H9 (cell line): ENCODE data around the gene LIMA1. TPM values are rescaled to one million over a fixed set of nuclear protein-coding genes. Genes with fewer than 3 reads are reported as not detected.

ENCODE experiments used
- DNase-seq: peaks from one replicate; pipeline ENCODE4 v3.0.0-alpha.2; 2017
- H2AFZ ChIP-seq: one replicate; pipeline ENCODE4 v1.6.1; 2013; ENCODE audit warnings: mild to moderate bottlenecking, low read length, control low read depth, moderate library complexity
- H2AK5ac ChIP-seq: 2 replicates; pipeline ENCODE4 v1.6.1; 2013; ENCODE audit warnings: low read length, control low read depth, mixed read lengths; ENCODE audit not compliant: insufficient read length
- H2BK120ac ChIP-seq: one replicate; pipeline ENCODE4 v1.6.1; 2013; ENCODE audit warnings: low read depth, mild to moderate bottlenecking, low read length, control low read depth, inconsistent platforms; ENCODE audit not compliant: poor library complexity, severe bottlenecking
- H2BK12ac ChIP-seq: 2 replicates; pipeline ENCODE4 v1.6.1; 2013; ENCODE audit warnings: low read length, control low read depth, mixed read lengths, low read depth; ENCODE audit not compliant: insufficient read length
- H2BK15ac ChIP-seq: 2 replicates; pipeline ENCODE4 v1.6.1; 2013; ENCODE audit warnings: low read depth, low read length, control low read depth
- H2BK20ac ChIP-seq: one replicate; pipeline ENCODE4 v1.6.1; 2013; ENCODE audit warnings: low read depth, mild to moderate bottlenecking, low read length, control low read depth, inconsistent platforms; ENCODE audit not compliant: poor library complexity, severe bottlenecking
- H2BK5ac ChIP-seq: 2 replicates; pipeline ENCODE4 v1.6.1; 2013; ENCODE audit warnings: low read length, control low read depth, mixed read lengths; ENCODE audit not compliant: insufficient read length
- H3K14ac ChIP-seq: 2 replicates; pipeline ENCODE4 v1.6.1; 2013; ENCODE audit warnings: low read length, control low read depth; ENCODE audit not compliant: insufficient read depth
- H3K18ac ChIP-seq: 2 replicates; pipeline ENCODE4 v1.6.1; 2013; ENCODE audit warnings: low read depth, mild to moderate bottlenecking, mixed read lengths, low read length, control low read depth; ENCODE audit not compliant: insufficient read length
- H3K23ac ChIP-seq: 2 replicates; pipeline ENCODE4 v1.6.1; 2013; ENCODE audit warnings: low read length, control low read depth, mixed read lengths, low read depth; ENCODE audit not compliant: insufficient read length
- H3K23me2 ChIP-seq: 2 replicates; pipeline ENCODE4 v1.6.1; 2013; ENCODE audit warnings: low read depth, mild to moderate bottlenecking, mixed read lengths, low read length, control low read depth; ENCODE audit not compliant: insufficient read length, poor library complexity, severe bottlenecking
- H3K27ac ChIP-seq: 2 replicates; pipeline ENCODE4 v1.5.1; 2013; ENCODE audit warnings: low read length, control low read depth, mixed read lengths, low read depth; ENCODE audit not compliant: insufficient read length
- H3K27me3 ChIP-seq: 2 replicates; pipeline ENCODE4 v1.6.1; 2013; ENCODE audit warnings: low read length, control low read depth, inconsistent platforms; ENCODE audit not compliant: insufficient read depth
- H3K4ac ChIP-seq: 2 replicates; pipeline ENCODE4 v1.6.1; 2013; ENCODE audit warnings: low read depth, mild to moderate bottlenecking, control low read depth, inconsistent platforms, low read length, moderate library complexity
- H3K4me1 ChIP-seq: 2 replicates; pipeline ENCODE4 v1.6.1; 2013; ENCODE audit warnings: low read length, control low read depth, inconsistent platforms; ENCODE audit not compliant: insufficient read depth
- H3K4me2 ChIP-seq: 2 replicates; pipeline ENCODE4 v1.6.1; 2013; ENCODE audit warnings: low read length, control low read depth, mixed read lengths; ENCODE audit not compliant: insufficient read length, insufficient read depth
- H3K56ac ChIP-seq: 2 replicates; pipeline ENCODE4 v1.6.1; 2013; ENCODE audit warnings: low read depth, mild to moderate bottlenecking, mixed read lengths, low read length, control low read depth; ENCODE audit not compliant: insufficient read length
- H3K79me1 ChIP-seq: 2 replicates; pipeline ENCODE4 v1.6.1; 2013; ENCODE audit warnings: low read depth, mild to moderate bottlenecking, moderate library complexity, low read length, control low read depth, inconsistent platforms; ENCODE audit not compliant: insufficient read depth, poor library complexity, severe bottlenecking
- H3K79me2 ChIP-seq: 2 replicates; pipeline ENCODE4 v1.6.1; 2013; ENCODE audit warnings: low read length, control low read depth, inconsistent platforms; ENCODE audit not compliant: insufficient read depth
- H3K9ac ChIP-seq: 2 replicates; pipeline ENCODE4 v1.6.1; 2013; ENCODE audit warnings: low read length, control low read depth, mixed read lengths; ENCODE audit not compliant: insufficient read length; ENCODE audit errors: extremely low read depth
- H3K9me3 ChIP-seq: one replicate; pipeline ENCODE4 v1.6.1; 2013; ENCODE audit warnings: low read depth, low read length, inconsistent platforms; ENCODE audit not compliant: control insufficient read depth
- H3T11ph ChIP-seq: one replicate; pipeline ENCODE4 v1.6.1; 2013; ENCODE audit warnings: mild to moderate bottlenecking, low read length, control low read depth, inconsistent platforms
- H4K20me1 ChIP-seq: one replicate; pipeline ENCODE4 v1.6.1; 2013; ENCODE audit not compliant: control insufficient read depth, insufficient read length, insufficient read depth
- H4K5ac ChIP-seq: 2 replicates; pipeline ENCODE4 v1.6.1; 2013; ENCODE audit warnings: low read depth, mild to moderate bottlenecking, mixed read lengths, low read length, control low read depth; ENCODE audit not compliant: insufficient read length
- H4K8ac ChIP-seq: replicated peaks from 2 replicates; pipeline ENCODE4 v1.6.1; 2013; ENCODE audit warnings: low read length, control low read depth, mixed read lengths, low read depth; ENCODE audit not compliant: insufficient read length
- H4K91ac ChIP-seq: 2 replicates; pipeline ENCODE4 v1.6.1; 2013; ENCODE audit warnings: low read depth, mild to moderate bottlenecking, moderate library complexity, mixed read lengths, low read length, control low read depth; ENCODE audit not compliant: insufficient read length
- H3K27ac Mint-ChIP-seq, 3 experiments: 2 replicates in 2 of 3; 3 replicates in 1 of 3; pipeline ENCODE4 v1.8.0; 2020 to 2021; ENCODE audit warnings: mixed read lengths in 3 of 3, mild to moderate bottlenecking in 1 of 3, moderate library complexity in 1 of 3
- H3K27me3 Mint-ChIP-seq: 2 replicates; pipeline ENCODE4 v1.8.0; 2021; ENCODE audit warnings: low read depth, mild to moderate bottlenecking, moderate library complexity, mixed read lengths
- H3K36me3 Mint-ChIP-seq, 3 experiments: 2 replicates in 2 of 3; 3 replicates in 1 of 3; pipeline ENCODE4 v1.8.0; 2020 to 2021; ENCODE audit warnings: low read depth in 3 of 3, mixed read lengths in 3 of 3; ENCODE audit not compliant: insufficient read depth in 1 of 3
- H3K4me1 Mint-ChIP-seq, 2 experiments: 2 replicates each; pipeline ENCODE4 v1.8.0; 2020; ENCODE audit warnings: mixed read lengths in 2 of 2
- H3K4me3 Mint-ChIP-seq, 2 experiments: 2 replicates in 1 of 2; 3 replicates in 1 of 2; pipeline ENCODE4 v1.8.0; 2020 to 2021; ENCODE audit warnings: mild to moderate bottlenecking in 2 of 2, mixed read lengths in 2 of 2, moderate library complexity in 1 of 2
- H3K9me3 Mint-ChIP-seq, 2 experiments: 2 replicates in 1 of 2; 3 replicates in 1 of 2; pipeline ENCODE4 v1.8.0; 2020; ENCODE audit warnings: mild to moderate bottlenecking in 2 of 2, mixed read lengths in 2 of 2, moderate library complexity in 1 of 2
- CTCF ChIP-seq: fragments of 200-600 bp; sonication (generic); conservative IDR thresholded peaks from 3 replicates; pipeline ENCODE4 v1.8.0; 2021; ENCODE audit warnings: antibody characterized with exemption, mild to moderate bottlenecking
- WGBS: extraction: QIAGEN DNeasy Blood & Tissue Kit; methylation state at CpG from one replicate; pipeline ENCODE4 v1.1.7; 2013; ENCODE audit warnings: missing lambda C conversion rate, low lambda C conversion rate, mixed read lengths; ENCODE audit not compliant: insufficient read length; ENCODE audit errors: extremely low coverage; 5-methylcytosine and 5-hydroxymethylcytosine counted together
- total RNA-seq: library from RNA; stranded (reverse); gene quantifications from 2 replicates; pipeline ENCODE4 v1.2.1, GENCODE V29; 2021

The LIMA1 gene
- total RNA-seq, 1 experiment from 2014 or later: 40.8 TPM

DNA sequence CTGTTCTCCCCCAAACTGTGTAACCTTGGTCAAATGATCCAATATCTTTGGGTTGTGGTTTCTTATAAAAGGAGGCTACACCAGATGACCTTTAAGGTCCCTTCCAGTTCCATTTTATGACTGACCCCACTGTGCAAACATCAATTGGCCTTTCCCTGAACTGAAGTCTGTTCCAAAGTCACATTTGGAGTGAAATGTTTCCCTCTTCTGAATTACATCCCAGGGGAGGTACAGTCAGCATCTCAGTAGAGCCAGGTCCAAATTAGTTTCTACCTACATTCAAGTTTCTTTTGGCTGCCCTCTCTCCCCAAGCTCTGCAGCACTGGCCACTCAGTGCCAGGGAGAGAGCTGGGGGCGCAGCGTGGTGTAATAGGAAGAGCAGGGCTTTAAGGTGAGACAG lies 34.4 kb downstream of the LIMA1 start:
- Histone ChIP-seq H3K27me3 (no peaks in the 10 kb centered on the region), H3K9me3 (no peaks in the 10 kb centered on the region), H2BK15ac (no peak overlapping the region), H4K91ac (no peak overlapping the region), H3K9ac (no peak overlapping the region), H2AK5ac (no peak overlapping the region), H3T11ph (no peak overlapping the region), H3K4me2 (no peak overlapping the region), H4K5ac (no peak overlapping the region), H3K18ac (no peak overlapping the region), H3K23ac (no peak overlapping the region), H3K4ac (no peak overlapping the region), H3K4me1 (no peaks in the 10 kb centered on the region), H3K79me2 (no peaks in the 10 kb centered on the region), H3K79me1 (no peaks in the 10 kb centered on the region), H3K14ac (no peak overlapping the region), H2BK20ac (no peak overlapping the region), H3K23me2 (no peaks in the 10 kb centered on the region), H2BK5ac (no peak overlapping the region), H4K20me1 (no peaks in the 10 kb centered on the region), H4K8ac (no peak overlapping the region), H2AFZ (no peak overlapping the region), H2BK12ac (no peak overlapping the region), H2BK120ac (no peak overlapping the region), H3K27ac (no peak overlapping the region), H3K56ac (no peak overlapping the region)
- no peaks in the 10 kb centered on the region for H3K9me3 Mint-ChIP-seq
- no peak overlapping the region for H3K4me3 Mint-ChIP-seq
- no CpG with 5 or more reads among the region's 2 CpGs for WGBS
- no peak for TF ChIP-seq CTCF
- no peaks in the 10 kb centered on the region; a peak in 1 of 7 replicates for H3K36me3 Mint-ChIP-seq
- no peak for DNase-seq
- peaks cover 3 to 6% of the 10 kb centered on the region in 2 experiments; a peak in 2 of 4 replicates for H3K4me1 Mint-ChIP-seq
- H3K27me3 Mint-ChIP-seq: no peaks in the 10 kb centered on the region
- H3K27ac Mint-ChIP-seq: no peak overlapping the region; a peak in 2 of 7 replicates
